Prostate gland (tissue), 2 donors: ENCODE results near the gene TLR3. TPM values are rescaled to one million over a fixed set of nuclear protein-coding genes. Genes with fewer than 3 reads are reported as not detected.
A peak's percentile ranks its signal among the peaks of the same experiment; 100 is the strongest.

ENCODE experiments used
- DNase-seq: peaks from one replicate; pipeline ENCODE4 v3.0.0-alpha.2; 2019; ENCODE audit warnings: low spot score
- H3K27ac ChIP-seq, 2 donors: fragments of 200-600 bp; sonication (generic); 2 replicates each; pipeline ENCODE4 v1.5.1; 2017 to 2019
- H3K27me3 ChIP-seq: fragments of 200-600 bp; sonication (generic); replicated peaks from 2 replicates; pipeline ENCODE4 v1.5.1; 2019; ENCODE audit not compliant: insufficient read depth
- H3K36me3 ChIP-seq, 2 donors: fragments of 200-600 bp; sonication (generic); 1 replicate in 1 of 2; 2 replicates in 1 of 2; pipeline versions ENCODE4 v1.5.1 to v1.8.1; 2017 to 2019
- H3K4me1 ChIP-seq: fragments of 200-600 bp; sonication (generic); replicated peaks from 2 replicates; pipeline ENCODE4 v1.5.1; 2019
- H3K4me3 ChIP-seq, 2 donors: fragments of 200-600 bp; sonication (generic); 2 replicates each; pipeline ENCODE4 v1.5.1; 2017 to 2019
- H3K9me3 ChIP-seq: fragments of 200-600 bp; sonication (generic); 2 replicates; pipeline ENCODE4 v1.5.1; 2017
- CTCF ChIP-seq, 4 experiments: fragments of 200-600 bp in 2 of 4; fragments of 450-650 bp in 2 of 4; sonication (generic) in 2 of 4; IDR thresholded peaks; 1 replicate in 3 of 4; 2 replicates in 1 of 4; pipeline ENCODE4 v1.5.1; 2016 to 2019; ENCODE audit warnings: antibody characterized with exemption in 4 of 4, mild to moderate bottlenecking in 2 of 4, moderate library complexity in 2 of 4
- POLR2A ChIP-seq: fragments of 450-650 bp; IDR thresholded peaks from one replicate; pipeline ENCODE4 v1.6.1; 2016; ENCODE audit warnings: antibody characterized with exemption, mild to moderate bottlenecking
- POLR2AphosphoS5 ChIP-seq: sonication (generic); formaldehyde crosslinking; IDR thresholded peaks from one replicate; pipeline ENCODE4 v1.6.1; 2017; ENCODE audit warnings: antibody characterized with exemption
- WGBS: methylation state at CpG from one replicate; pipeline ENCODE4 v1.1.5; 2018; 5-methylcytosine and 5-hydroxymethylcytosine counted together
- intact Hi-C: fragments of 100-400 bp; cut with DNase I; formaldehyde crosslinking; loops from one replicate; pipeline ENCODE4 v1.14.2; 2022
- total RNA-seq, 2 donors: library from RNA; depleted of rRNA; stranded (reverse); fragments of >200 nt; gene quantifications; one replicate each; pipeline ENCODE4 v1.1.0, GENCODE V29; 2016

The TLR3 gene
- total RNA-seq, 2 donors from 2014 or later = 4.3 to 5.2 TPM

GRCh38 chr4:186061921-186062320 is 7.0 kb upstream of the TLR3 start:
- H3K4me3 ChIP-seq = no peak overlapping the region
- intact Hi-C loops = no loop called here

GRCh38 chr4:186067757-186068385 is 1.1 kb upstream of the TLR3 start:
- WGBS = 46% methylated on average over 9 of the region's 9 CpGs
- no peaks in the 10 kb centered on the region for H3K36me3 ChIP-seq
- DNase-seq = peak; percentile 80
- no peaks in the 10 kb centered on the region for H3K9me3 ChIP-seq
- H3K27ac ChIP-seq = peak overlapping the region in 1 of 2 donors; percentile 68
- H3K4me1 ChIP-seq = no peaks in the 10 kb centered on the region
- intact Hi-C loops = loop anchor here (2.0 to 5.0 kb wide), 2 partner anchors 69 to 134 kb away; no protein-coding TSS in a partner anchor
- H3K27me3 ChIP-seq = no peaks in the 10 kb centered on the region
- peak overlapping the region; percentile 29 to 44 for H3K4me3 ChIP-seq
- TF ChIP-seq POLR2A = no peak
- peak; percentile 56 for TF ChIP-seq POLR2AphosphoS5
- peak in 3 of 4 experiments; percentile 61 to 70 (median 67) for TF ChIP-seq CTCF (IDR thresholded peaks at IDR 0.05)

More at GRCh38 chr4:186061921-186062320, 7.0 kb upstream of the TLR3 start:
- 94% methylated on average over 4 of the region's 4 CpGs for WGBS
- no peak overlapping the region for H3K27ac ChIP-seq
- H3K4me1 ChIP-seq = no peaks in the 10 kb centered on the region
- no peak for TF ChIP-seq POLR2A
- no peak for TF ChIP-seq POLR2AphosphoS5
- no peak for TF ChIP-seq CTCF (IDR thresholded peaks at IDR 0.05)
- no peaks in the 10 kb centered on the region for H3K9me3 ChIP-seq
- no peaks in the 10 kb centered on the region for H3K36me3 ChIP-seq
- no peak for DNase-seq
- H3K27me3 ChIP-seq = no peaks in the 10 kb centered on the region

- no peak for TF ChIP-seq POLR2AphosphoS5
- no peak for TF ChIP-seq CTCF (IDR thresholded peaks at IDR 0.05)
- TF ChIP-seq POLR2A = no peak
- 19% methylated on average over 4 of the region's 4 CpGs for WGBS
- H3K4me1 ChIP-seq = no peaks in the 10 kb centered on the region
These were observed 773 bp downstream of the TLR3 start for GRCh38 chr4:186069729-186070128.

GRCh38 chr4:186072516-186072915 is 3.6 kb downstream of the TLR3 start:
- TF ChIP-seq CTCF (IDR thresholded peaks at IDR 0.05) = no peak
- TF ChIP-seq POLR2AphosphoS5 = no peak
- no peak for TF ChIP-seq POLR2A
- Histone ChIP-seq H3K27ac (no peak overlapping the region), H3K4me1 (no peaks in the 10 kb centered on the region), H3K36me3 (no peaks in the 10 kb centered on the region), H3K4me3 (no peak overlapping the region), H3K27me3 (no peaks in the 10 kb centered on the region), H3K9me3 (no peaks in the 10 kb centered on the region)
- WGBS = 95% methylated on average over 10 of the region's 10 CpGs
- DNase-seq = no peak
- intact Hi-C loops = loop anchor here (10.0 kb wide), 1 partner anchor 512 kb away; no protein-coding TSS in a partner anchor

More at GRCh38 chr4:186069729-186070128, 773 bp downstream of the TLR3 start:
- intact Hi-C loops = loop anchor here (5.0 to 10.0 kb wide), 2 partner anchors 133 to 515 kb away; no protein-coding TSS in a partner anchor
- H3K4me3 ChIP-seq = peak overlapping the region; percentile 29 to 44
- H3K27me3 ChIP-seq = no peaks in the 10 kb centered on the region
- H3K27ac ChIP-seq = peak overlapping the region; percentile 66 to 68
- DNase-seq = no peak
- H3K9me3 ChIP-seq = no peaks in the 10 kb centered on the region
- no peaks in the 10 kb centered on the region for H3K36me3 ChIP-seq

- Histone ChIP-seq H3K9me3 (no peaks in the 10 kb centered on the region), H3K27ac (no peak overlapping the region), H3K4me1 (no peaks in the 10 kb centered on the region), H3K36me3 (no peaks in the 10 kb centered on the region), H3K4me3 (no peak overlapping the region), H3K27me3 (no peaks in the 10 kb centered on the region)
- 80% methylated on average over 7 of the region's 7 CpGs for WGBS
- no peak for DNase-seq
- intact Hi-C loops = loop anchor here (10.0 kb wide), 1 partner anchor 511 kb away; no protein-coding TSS in a partner anchor
- TF ChIP-seq CTCF (IDR thresholded peaks at IDR 0.05) (no peak), POLR2A (no peak), POLR2AphosphoS5 (no peak)
These were observed 5.2 kb downstream of the TLR3 start for GRCh38 chr4:186074189-186074588.
